H1 (cell line): ENCODE measurements around the gene SERPINB13. TPM values are rescaled to one million over a fixed set of nuclear protein-coding genes. Genes with fewer than 3 reads are reported as not detected.

Experiments used
- CTCF ChIA-PET: fragments of 300-600 bp; sonication (Branson Sonifier 250); formaldehyde crosslinking; loops from one replicate; lab custom pipeline; 2021; ENCODE audit not compliant: partially characterized antibody; lab: Charles Lee
- POLR2A ChIA-PET: fragments of 300-600 bp; sonication (Branson Sonifier 250); formaldehyde crosslinking; loops from one replicate; lab custom pipeline; 2021; ENCODE audit warnings: inconsistent platforms; ENCODE audit not compliant: partially characterized antibody; lab: Charles Lee
- DNase-seq, 2 experiments: peaks; one replicate each; pipeline versions ENCODE4 v3.0.0 to v3.0.0-alpha.2; 2010 to 2022; ENCODE audit warnings: low spot score in 2 of 2, low read depth in 1 of 2, mixed read lengths in 1 of 2
- FAIRE-seq: peaks from 2 replicates; lab custom pipeline; 2011; peaks lifted over from hg19 to GRCh38; lab: Jason Lieb, UNC
- H2AFZ ChIP-seq: 2 replicates; pipeline ENCODE4 v1.8.1; 2012; ENCODE audit warnings: low read length, inconsistent platforms
- H2AK5ac ChIP-seq: 2 replicates; pipeline ENCODE4 v1.6.1; 2013; ENCODE audit warnings: low read depth, low read length
- H2BK120ac ChIP-seq: replicated peaks from 2 replicates; pipeline ENCODE3; 2013; ENCODE audit warnings: low read depth, low read length, inconsistent platforms
- H2BK12ac ChIP-seq: 2 replicates; pipeline ENCODE4 v1.6.1; 2013; ENCODE audit warnings: low read depth, low read length
- H2BK15ac ChIP-seq: 2 replicates; pipeline ENCODE4 v1.6.1; 2013; ENCODE audit warnings: low read length
- H2BK20ac ChIP-seq: 2 replicates; pipeline ENCODE4 v1.6.1; 2013; ENCODE audit warnings: low read length
- H2BK5ac ChIP-seq: 2 replicates; pipeline ENCODE4 v1.6.1; 2013; ENCODE audit warnings: low read depth, low read length
- H3K14ac ChIP-seq: 2 replicates; pipeline ENCODE4 v1.6.1; 2013; ENCODE audit warnings: inconsistent platforms; ENCODE audit not compliant: insufficient read length
- H3K18ac ChIP-seq: 2 replicates; pipeline ENCODE4 v1.6.1; 2013; ENCODE audit warnings: low read length; ENCODE audit errors: extremely low read depth
- H3K23ac ChIP-seq: 2 replicates; pipeline ENCODE4 v1.6.1; 2013; ENCODE audit warnings: inconsistent platforms; ENCODE audit not compliant: insufficient read length
- H3K23me2 ChIP-seq: 2 replicates; pipeline ENCODE4 v1.6.1; 2013; ENCODE audit warnings: low read depth, low read length
- H3K27ac ChIP-seq: 2 replicates; pipeline ENCODE4 v1.6.1; 2011; ENCODE audit warnings: low read depth, low read length, inconsistent platforms
- H3K27me3 ChIP-seq, 4 experiments: replicated peaks in 1 of 4; 1 replicate in 1 of 4; 2 replicates in 3 of 4; pipeline versions ENCODE4 v1.6.1 to v1.8.1; 2011 to 2013; ENCODE audit warnings: low read length in 3 of 4, mild to moderate bottlenecking in 3 of 4, inconsistent platforms in 2 of 4, mixed read lengths in 2 of 4, moderate library complexity in 1 of 4; ENCODE audit not compliant: control insufficient read depth in 3 of 4, insufficient read depth in 3 of 4; ENCODE audit errors: extremely low read depth in 1 of 4
- H3K36me3 ChIP-seq, 4 experiments: 2 replicates each; pipeline versions ENCODE4 v1.6.1 to v1.8.1; 2011 to 2013; ENCODE audit warnings: mild to moderate bottlenecking in 4 of 4, low read length in 3 of 4, moderate library complexity in 2 of 4, control low read depth in 1 of 4, inconsistent platforms in 1 of 4; ENCODE audit not compliant: insufficient read depth in 4 of 4, control insufficient read depth in 2 of 4
- H3K4ac ChIP-seq: replicated peaks from 2 replicates; pipeline ENCODE3; 2013; ENCODE audit warnings: low read length, low read depth, mixed read lengths, inconsistent platforms; ENCODE audit not compliant: insufficient read length
- H3K4me1 ChIP-seq, 4 experiments: replicated peaks in 1 of 4; 1 replicate in 1 of 4; 2 replicates in 3 of 4; pipeline versions ENCODE4 v1.6.1 to v1.8.1; 2011 to 2013; ENCODE audit warnings: low read length in 3 of 4, inconsistent platforms in 2 of 4, mixed read lengths in 1 of 4; ENCODE audit not compliant: insufficient read depth in 4 of 4, control insufficient read depth in 3 of 4
- H3K4me2 ChIP-seq, 2 experiments: 2 replicates each; pipeline versions ENCODE4 v1.6.1 to v1.8.1; 2011 to 2013; ENCODE audit warnings: low read depth in 2 of 2, low read length in 2 of 2, control low read depth in 1 of 2, inconsistent platforms in 1 of 2, mild to moderate bottlenecking in 1 of 2; ENCODE audit not compliant: insufficient read depth in 1 of 2
- H3K4me3 ChIP-seq, 4 experiments: fragments of 200-600, 300-600 bp in 1 of 4; sonication (generic), shearing (Covaris generic), sonication (Bioruptor Twin) in 1 of 4; 2 replicates each; pipeline versions ENCODE4 v1.5.1 to v1.8.1; 2011 to 2016; ENCODE audit warnings: low read length in 4 of 4, low read depth in 3 of 4, control low read depth in 2 of 4, inconsistent platforms in 2 of 4, mild to moderate bottlenecking in 2 of 4, mixed read lengths in 1 of 4, moderate library complexity in 1 of 4; ENCODE audit not compliant: insufficient read depth in 2 of 4; ENCODE audit errors: extremely low read depth in 1 of 4
- H3K56ac ChIP-seq: replicated peaks from 2 replicates; pipeline ENCODE3; 2013; ENCODE audit warnings: low read depth, mild to moderate bottlenecking, mixed read lengths, low read length, inconsistent platforms; ENCODE audit not compliant: insufficient read length
- H3K79me1 ChIP-seq: 2 replicates; pipeline ENCODE4 v1.6.1; 2013; ENCODE audit warnings: low read depth, low read length, control low read depth
- H3K79me2 ChIP-seq, 2 experiments: 2 replicates each; pipeline versions ENCODE4 v1.6.1 to v1.8.1; 2012 to 2013; ENCODE audit warnings: low read length in 2 of 2, mild to moderate bottlenecking in 2 of 2, inconsistent platforms in 1 of 2; ENCODE audit not compliant: insufficient read depth in 2 of 2, control insufficient read depth in 1 of 2
- H3K9ac ChIP-seq, 4 experiments: replicated peaks in 1 of 4; 1 replicate in 1 of 4; 2 replicates in 3 of 4; pipeline versions ENCODE4 v1.6.1 to v1.8.1; 2011 to 2013; ENCODE audit warnings: low read depth in 3 of 4, low read length in 3 of 4, control low read depth in 2 of 4, mild to moderate bottlenecking in 2 of 4, moderate library complexity in 2 of 4, inconsistent platforms in 1 of 4; ENCODE audit errors: extremely low read depth in 1 of 4
- H3K9me3 ChIP-seq, 2 experiments: 2 replicates each; pipeline versions ENCODE4 v1.6.1 to v1.8.1; 2012 to 2013; ENCODE audit warnings: mild to moderate bottlenecking in 2 of 2, moderate library complexity in 2 of 2, control low read depth in 1 of 2, inconsistent platforms in 1 of 2, low read depth in 1 of 2, low read length in 1 of 2, mixed read lengths in 1 of 2; ENCODE audit not compliant: insufficient read depth in 2 of 2
- H4K20me1 ChIP-seq, 2 experiments: replicated peaks in 1 of 2; 2 replicates each; pipeline versions ENCODE3 to v1.8.1; 2011 to 2013; ENCODE audit warnings: inconsistent platforms in 2 of 2, low read length in 2 of 2, mild to moderate bottlenecking in 1 of 2; ENCODE audit not compliant: insufficient read depth in 2 of 2, control insufficient read depth in 1 of 2
- H4K5ac ChIP-seq: 2 replicates; pipeline ENCODE4 v1.6.1; 2013; ENCODE audit warnings: low read length, low read depth, mixed read lengths, inconsistent platforms; ENCODE audit not compliant: insufficient read length
- H4K8ac ChIP-seq: 2 replicates; pipeline ENCODE4 v1.8.0; 2013; ENCODE audit warnings: mild to moderate bottlenecking, moderate library complexity, low read length, inconsistent platforms; ENCODE audit not compliant: insufficient read depth; ENCODE audit errors: extremely low read depth
- H4K91ac ChIP-seq: replicated peaks from 2 replicates; pipeline ENCODE3; 2013; ENCODE audit warnings: low read length, mixed read lengths, inconsistent platforms; ENCODE audit not compliant: insufficient read length
- CBX5 ChIP-seq: fragments of 300-800, 300-1000 bp; sonication (generic); IDR thresholded peaks from 2 replicates; pipeline ENCODE4 v1.7.1; 2016; ENCODE audit warnings: antibody characterized with exemption, low read length, low read depth
- POLR2AphosphoS5 ChIP-seq: IDR thresholded peaks from 2 replicates; pipeline ENCODE4 v1.6.1; 2011; ENCODE audit warnings: low read depth, low read length
- POU5F1 ChIP-seq: IDR thresholded peaks from 2 replicates; pipeline ENCODE4 v1.6.1; 2011; ENCODE audit warnings: low read depth, mild to moderate bottlenecking, low read length, moderate library complexity
- RAD21 ChIP-seq, 2 experiments: IDR thresholded peaks in 1 of 2; conservative IDR thresholded peaks in 1 of 2; 2 replicates each; pipeline ENCODE4 v1.6.1; 2011; ENCODE audit warnings: low read depth in 2 of 2, low read length in 2 of 2, improper control_type of control experiment in 1 of 2, inconsistent platforms in 1 of 2, mild to moderate bottlenecking in 1 of 2, moderate library complexity in 1 of 2
- SIN3A ChIP-seq, 2 experiments: IDR thresholded peaks in 1 of 2; conservative IDR thresholded peaks in 1 of 2; 2 replicates each; pipeline ENCODE4 v1.6.1; 2011 to 2012; ENCODE audit warnings: low read length in 2 of 2, improper control_type of control experiment in 1 of 2, low read depth in 1 of 2, mild to moderate bottlenecking in 1 of 2
- TAF1 ChIP-seq: IDR thresholded peaks from 2 replicates; pipeline ENCODE4 v1.6.1; 2011; ENCODE audit warnings: mild to moderate bottlenecking, low read depth, low read length
- ZNF274 ChIP-seq: IDR thresholded peaks from 2 replicates; pipeline ENCODE4 v1.7.0; 2012; ENCODE audit warnings: low read length, borderline replicate concordance; ENCODE audit errors: extremely low read depth
- WGBS, 2 experiments: shearing (Covaris generic) in 1 of 2; methylation state at CpG; one replicate each; pipeline versions ENCODE4 v1.1.6 to v1.1.7; 2013 to 2015; ENCODE audit warnings: low lambda C conversion rate in 2 of 2, mixed read lengths in 2 of 2, inconsistent platforms in 1 of 2, low coverage in 1 of 2, missing lambda C conversion rate in 1 of 2; ENCODE audit not compliant: insufficient replicate concordance in 2 of 2, insufficient coverage in 1 of 2, insufficient read length in 1 of 2; ENCODE audit errors: extremely low coverage in 1 of 2, missing lambda C conversion rate in 1 of 2; 5-methylcytosine and 5-hydroxymethylcytosine counted together
- polyA plus RNA-seq, 7 experiments: library from polyadenylated mRNA; depleted of rRNA in 3 of 7; stranded (reverse) in 5 of 7; unstranded in 2 of 7; fragments of >200 nt in 5 of 7; fragments of 200-250 nt in 2 of 7; gene quantifications; 1 replicate in 5 of 7; 2 replicates in 1 of 7; 4 replicates in 1 of 7; pipeline versions ENCODE4 v1.2.1 to v1.2.3, GENCODE V29; 2011 to 2013; ENCODE audit warnings: missing spikeins in 2 of 7, mixed read lengths in 2 of 7
- total RNA-seq: library from RNA; stranded (reverse); fragmentation: NEBNext Ultra II Directional; extraction: Animal tissue kit (Norgen Biotek cat#: 25700); gene quantifications from 2 replicates; pipeline ENCODE4 v1.2.1, GENCODE V29; 2021
- TF ChIP-seq, protein P1 (sequence below): IDR thresholded peaks from 2 replicates; pipeline ENCODE4 v1.6.1; 2012; ENCODE audit warnings: inconsistent platforms

The SERPINB13 gene
- total and polyA plus RNA-seq, 2 of the 8 experiments (the other 6 are each of a cell fraction or from before 2014, with no cell fraction given) = not detected

DNA sequence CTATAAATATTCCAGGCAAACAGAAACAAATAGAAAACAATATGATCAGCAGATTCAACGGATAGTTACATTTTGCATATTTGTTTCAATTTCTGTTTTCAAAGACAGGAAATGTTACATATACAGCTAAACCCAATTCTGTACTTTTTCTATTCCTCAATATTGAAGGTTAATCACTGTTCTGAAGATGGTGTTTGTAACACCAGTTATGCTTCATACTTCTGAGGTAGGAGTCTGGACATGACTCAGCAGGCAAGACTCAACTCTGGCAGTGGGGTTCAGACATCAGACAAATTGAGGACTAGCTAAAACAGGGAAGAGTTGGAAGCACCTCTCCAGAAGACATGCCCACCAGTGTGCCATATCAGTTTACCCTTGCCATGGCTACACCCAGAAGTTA is 16.6 kb downstream of the SERPINB13 start:
- Histone ChIP-seq H3K56ac (no peak overlapping the region), H3K18ac (no peak overlapping the region), H3K4ac (no peak overlapping the region), H3K79me1 (no peaks in the 10 kb centered on the region), H3K79me2 (no peaks in the 10 kb centered on the region), H3K9ac (no peak overlapping the region), H3K14ac (no peak overlapping the region), H3K9me3 (no peaks in the 10 kb centered on the region), H4K5ac (no peak overlapping the region), H3K4me2 (no peak overlapping the region), H3K23me2 (no peaks in the 10 kb centered on the region), H2BK120ac (no peak overlapping the region), H2AFZ (no peak overlapping the region), H4K20me1 (no peaks in the 10 kb centered on the region), H3K27me3 (no peaks in the 10 kb centered on the region), H3K4me3 (no peak overlapping the region), H3K23ac (no peak overlapping the region), H2BK5ac (no peak overlapping the region), H4K8ac (no peak overlapping the region), H2AK5ac (no peak overlapping the region), H2BK12ac (no peak overlapping the region), H3K4me1 (no peaks in the 10 kb centered on the region), H4K91ac (no peak overlapping the region), H2BK20ac (no peak overlapping the region), H2BK15ac (no peak overlapping the region), H3K36me3 (no peaks in the 10 kb centered on the region), H3K27ac (no peak overlapping the region)
- POLR2A ChIA-PET = no interaction called here
- CTCF ChIA-PET = interaction anchor here (2.3 kb wide), 1 partner anchor 25 kb away, joined by 7 read pairs; no protein-coding TSS in a partner anchor
- 3% methylated on average over 1 of the region's 1 CpG; no CpG with 5 or more reads in 1 of the 2 experiments for WGBS, 2 experiments
- FAIRE-seq (no peak), DNase-seq (no peak)
- TF ChIP-seq CBX5 = no peak
- TF ChIP-seq TAF1 = no peak
- TF ChIP-seq, protein P1, sequence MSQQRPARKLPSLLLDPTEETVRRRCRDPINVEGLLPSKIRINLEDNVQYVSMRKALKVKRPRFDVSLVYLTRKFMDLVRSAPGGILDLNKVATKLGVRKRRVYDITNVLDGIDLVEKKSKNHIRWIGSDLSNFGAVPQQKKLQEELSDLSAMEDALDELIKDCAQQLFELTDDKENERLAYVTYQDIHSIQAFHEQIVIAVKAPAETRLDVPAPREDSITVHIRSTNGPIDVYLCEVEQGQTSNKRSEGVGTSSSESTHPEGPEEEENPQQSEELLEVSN = no peak
- TF ChIP-seq POLR2AphosphoS5 = no peak
- TF ChIP-seq SIN3A (conservative IDR thresholded peaks at IDR 0.05 in 1 of 2, IDR thresholded peaks at IDR 0.05 in 1 of 2; ENCODE audit: low read depth in 1 of 2, low read length in 2 of 2) = no peak
- no peak for TF ChIP-seq POU5F1
- TF ChIP-seq RAD21 (IDR thresholded peaks at IDR 0.05 in 1 of 2, conservative IDR thresholded peaks at IDR 0.05 in 1 of 2; ENCODE audit: low read depth in 2 of 2, low read length in 2 of 2) = no peak
- no peak for TF ChIP-seq ZNF274
